Gastroesophageal sphincter (tissue), 4 donors: ENCODE data around the gene DYNLT3. TPM values are rescaled to one million over a fixed set of nuclear protein-coding genes. Genes with fewer than 3 reads are reported as not detected.

Experiments used
- ATAC-seq: fragments of 150-250 bp; one replicate; pipeline ENCODE4 v1.9.1; 2016; ENCODE audit warnings: mild to moderate bottlenecking, moderate library complexity
- H3K27ac ChIP-seq, 4 donors: fragments of 200-600 bp; sonication (generic) in 3 of 4; 1 replicate in 3 of 4; 2 replicates in 1 of 4; pipeline ENCODE4 v1.5.1; 2016 to 2019
- H3K27me3 ChIP-seq: fragments of 200-600 bp; sonication (generic); one replicate; pipeline ENCODE4 v1.5.1; 2019
- H3K36me3 ChIP-seq, 2 donors: fragments of 200-600 bp; sonication (generic); one replicate each; pipeline ENCODE4 v1.5.1; 2019; ENCODE audit warnings: control low read depth in 1 of 2
- H3K4me1 ChIP-seq, 3 donors: fragments of 200-600 bp; sonication (generic); 1 replicate in 2 of 3; 2 replicates in 1 of 3; pipeline ENCODE4 v1.5.1; 2016 to 2019; ENCODE audit warnings: control low read depth in 2 of 3
- H3K4me3 ChIP-seq, 2 donors: fragments of 200-600 bp; sonication (generic); one replicate each; pipeline ENCODE4 v1.5.1; 2019; ENCODE audit warnings: mild to moderate bottlenecking in 1 of 2, moderate library complexity in 1 of 2
- H3K9me3 ChIP-seq, 3 donors: fragments of 200-600 bp; sonication (generic); one replicate each; pipeline ENCODE4 v1.5.1; 2017 to 2019; ENCODE audit warnings: control low read depth in 2 of 3
- CTCF ChIP-seq, 4 experiments: fragments of 200-600 bp in 2 of 4; fragments of 450-650 bp in 2 of 4; sonication (generic) in 1 of 4; IDR thresholded peaks; one replicate each; pipeline ENCODE4 v1.5.1; 2017 to 2019; ENCODE audit warnings: antibody characterized with exemption in 4 of 4, mild to moderate bottlenecking in 2 of 4, moderate library complexity in 2 of 4
- EP300 ChIP-seq: sonication (generic); formaldehyde crosslinking; IDR thresholded peaks from one replicate; pipeline ENCODE4 v1.6.1; 2017; ENCODE audit warnings: antibody characterized with exemption, mild to moderate bottlenecking
- POLR2A ChIP-seq, 2 donors: fragments of 450-650 bp; IDR thresholded peaks; one replicate each; pipeline ENCODE4 v1.6.1; 2017; ENCODE audit warnings: antibody characterized with exemption in 2 of 2, mild to moderate bottlenecking in 2 of 2, moderate library complexity in 1 of 2
- POLR2AphosphoS5 ChIP-seq: sonication (generic); formaldehyde crosslinking; IDR thresholded peaks from one replicate; pipeline ENCODE4 v1.6.1; 2017; ENCODE audit warnings: antibody characterized with exemption
- WGBS, 2 donors: methylation state at CpG; one replicate each; pipeline ENCODE4 v1.1.5; 2018; ENCODE audit warnings: low coverage in 1 of 2; 5-methylcytosine and 5-hydroxymethylcytosine counted together
- total RNA-seq, 4 donors: library from RNA; depleted of rRNA; stranded (reverse); fragments of >200 nt; gene quantifications; one replicate each; pipeline ENCODE4 v1.1.0, GENCODE V29; 2016

The DYNLT3 gene
- total RNA-seq, 4 donors from 2014 or later = 39.8 to 71.2 (median 61.1) TPM

- no peaks in the 10 kb centered on the region for H3K27me3 ChIP-seq
- 60 to 77% methylated on average over 1 to 5 of the region's 5 CpGs for WGBS, 2 donors
- no peak overlapping the region for H3K4me3 ChIP-seq
- TF ChIP-seq POLR2A (IDR thresholded peaks at IDR 0.05) (no peak), CTCF (IDR thresholded peaks at IDR 0.05) (no peak), EP300 (no peak), POLR2AphosphoS5 (no peak)
- no peaks in the 10 kb centered on the region for H3K4me1 ChIP-seq
- H3K27ac ChIP-seq = no peak overlapping the region
- ATAC-seq = no peak
- H3K36me3 ChIP-seq = no peaks in the 10 kb centered on the region
- H3K9me3 ChIP-seq = no peaks in the 10 kb centered on the region
Observed at GRCh38 chrX:37888010-37888409, 40.6 kb upstream of the DYNLT3 start.

- H3K27me3 ChIP-seq = no peaks in the 10 kb centered on the region
- WGBS, 2 donors = no CpG with 5 or more reads among the region's 1 CpG
- H3K9me3 ChIP-seq = no peaks in the 10 kb centered on the region
- no peak overlapping the region for H3K4me3 ChIP-seq
- no peak overlapping the region for H3K27ac ChIP-seq
- H3K4me1 ChIP-seq = no peaks in the 10 kb centered on the region
- H3K36me3 ChIP-seq = no peaks in the 10 kb centered on the region
- ATAC-seq = no peak
- no peak for TF ChIP-seq POLR2AphosphoS5
- TF ChIP-seq EP300 = no peak
- no peak for TF ChIP-seq CTCF (IDR thresholded peaks at IDR 0.05)
- TF ChIP-seq POLR2A (IDR thresholded peaks at IDR 0.05) = no peak
Observed at GRCh38 chrX:37887347-37887746, 40.0 kb upstream of the DYNLT3 start.

GRCh38 chrX:37883196-37883595 lies 35.8 kb upstream of the DYNLT3 start:
- Histone ChIP-seq H3K9me3 (no peaks in the 10 kb centered on the region), H3K4me1 (no peaks in the 10 kb centered on the region), H3K27me3 (no peaks in the 10 kb centered on the region), H3K36me3 (no peaks in the 10 kb centered on the region), H3K27ac (no peak overlapping the region), H3K4me3 (no peak overlapping the region)
- TF ChIP-seq POLR2A (IDR thresholded peaks at IDR 0.05) (no peak), EP300 (no peak), CTCF (IDR thresholded peaks at IDR 0.05) (no peak), POLR2AphosphoS5 (no peak)
- 45% methylated on average over 2 of the region's 2 CpGs; no CpG with 5 or more reads in 1 of the 2 donors for WGBS, 2 donors
- no peak for ATAC-seq

GRCh38 chrX:37879692-37880091 lies 32.3 kb upstream of the DYNLT3 start:
- no peak overlapping the region for H3K27ac ChIP-seq
- no peaks in the 10 kb centered on the region for H3K27me3 ChIP-seq
- no peaks in the 10 kb centered on the region for H3K36me3 ChIP-seq
- H3K4me3 ChIP-seq = no peak overlapping the region
- WGBS, 2 donors = 94 to 100% methylated on average over 1 of the region's 1 CpG
- ATAC-seq = no peak
- H3K4me1 ChIP-seq = no peaks in the 10 kb centered on the region
- TF ChIP-seq CTCF (IDR thresholded peaks at IDR 0.05) = no peak
- TF ChIP-seq POLR2A (IDR thresholded peaks at IDR 0.05) = no peak
- TF ChIP-seq EP300 = no peak
- no peaks in the 10 kb centered on the region for H3K9me3 ChIP-seq

GRCh38 chrX:37876716-37877115 lies 29.3 kb upstream of the DYNLT3 start:
- Histone ChIP-seq H3K36me3 (no peaks in the 10 kb centered on the region), H3K4me1 (no peaks in the 10 kb centered on the region), H3K4me3 (no peak overlapping the region), H3K27me3 (no peaks in the 10 kb centered on the region), H3K27ac (no peak overlapping the region), H3K9me3 (no peaks in the 10 kb centered on the region)
- TF ChIP-seq POLR2A (IDR thresholded peaks at IDR 0.05) = no peak
- 60 to 81% methylated on average over 1 to 4 of the region's 4 CpGs for WGBS, 2 donors
- ATAC-seq = no peak

GRCh38 chrX:37875675-37876074 lies 28.3 kb upstream of the DYNLT3 start:
- WGBS, 2 donors = 38 to 42% methylated on average over 1 of the region's 1 CpG

More at GRCh38 chrX:37875675-37876074, 28.3 kb upstream of the DYNLT3 start:
- H3K27me3 ChIP-seq = no peaks in the 10 kb centered on the region
- no peaks in the 10 kb centered on the region for H3K36me3 ChIP-seq
- ATAC-seq = no peak
- H3K27ac ChIP-seq = no peak overlapping the region
- no peaks in the 10 kb centered on the region for H3K9me3 ChIP-seq
- TF ChIP-seq CTCF (IDR thresholded peaks at IDR 0.05) (no peak), EP300 (no peak), POLR2A (IDR thresholded peaks at IDR 0.05) (no peak), POLR2AphosphoS5 (no peak)
- no peaks in the 10 kb centered on the region for H3K4me1 ChIP-seq
- H3K4me3 ChIP-seq = no peak overlapping the region
